Activated T-cell treated with anti-CD3 and anti-CD28 coated beads for 24 hours (primary cell): ENCODE data around the gene VGF.
A peak's percentile ranks its signal among the peaks of the same experiment; 100 is the strongest.
"Not testable (repeated sequence)": the region's sequence is repeated elsewhere in the genome, so short reads cannot be mapped to it uniquely, and the experiment has no call there.

Source experiments
- DNase-seq: peaks from one replicate; pipeline ENCODE4 v3.0.0-alpha.2; 2020; ENCODE audit warnings: low read depth

VGF gene

GRCh38 chr7:101165075-101165957, at the start of gene VGF:
TSS of gene VGF (minus strand) at chr7:101165569. CDS start at chr7:101164843, 726 bp downstream.
- peak; percentile 86 for DNase-seq

- DNase-seq, result no peak
Observed at GRCh38 chr7:101212014-101212413, 46.6 kb upstream of the VGF start.

GRCh38 chr7:101211501-101211900, 46.1 kb upstream of the VGF start:
- no peak for DNase-seq

- DNase-seq, result no peak
Observed at GRCh38 chr7:101210143-101210542, 44.8 kb upstream of the VGF start.

GRCh38 chr7:101208794-101209193, 43.4 kb upstream of the VGF start:
- DNase-seq, result no peak

GRCh38 chr7:101207459-101207858, 42.1 kb upstream of the VGF start:
- no peak for DNase-seq

GRCh38 chr7:101206665-101207042, 41.3 kb upstream of the VGF start:
- DNase-seq, result no peak

- DNase-seq, result no peak
Observed at GRCh38 chr7:101205901-101206664, 40.7 kb upstream of the VGF start.

- not testable (repeated sequence) for DNase-seq
Observed at GRCh38 chr7:101203740-101204738, 38.7 kb upstream of the VGF start.

- no peak for DNase-seq
Observed at GRCh38 chr7:101202603-101202918, 37.2 kb upstream of the VGF start.

- DNase-seq, result no peak
Observed at GRCh38 chr7:101201695-101202602, 36.6 kb upstream of the VGF start.

- no peak for DNase-seq
Observed at GRCh38 chr7:101200862-101201599, 35.7 kb upstream of the VGF start, which contains the start of gene MOGAT3. TSS of gene MOGAT3 (minus strand) at chr7:101201036. CDS start at chr7:101200854, 182 bp downstream.

GRCh38 chr7:101200504-101200861, 35.1 kb upstream of the VGF start:
- DNase-seq, result no peak

- DNase-seq, result not testable (repeated sequence)
Observed at GRCh38 chr7:101199522-101199921, 34.2 kb upstream of the VGF start.

GRCh38 chr7:101198476-101198875, 33.1 kb upstream of the VGF start:
- DNase-seq, result no peak

- no peak for DNase-seq
Observed at GRCh38 chr7:101197991-101198390, 32.6 kb upstream of the VGF start.

- no peak for DNase-seq
Observed at GRCh38 chr7:101195884-101196283, 30.5 kb upstream of the VGF start.

GRCh38 chr7:101189109-101189508, 23.7 kb upstream of the VGF start:
- no peak for DNase-seq

- DNase-seq, result no peak
Observed at GRCh38 chr7:101186844-101187428, 21.6 kb upstream of the VGF start.

GRCh38 chr7:101186194-101186593, 20.8 kb upstream of the VGF start:
- no peak for DNase-seq
